ENCODE results near the gene OR10K1. TPM values are rescaled to one million over a fixed set of nuclear protein-coding genes. Genes with fewer than 3 reads are reported as not detected.

OR10K1 gene
- polyA plus RNA-seq, 2 of the 4 experiments (the other 2 are of a cell fraction): not detected

DNA sequence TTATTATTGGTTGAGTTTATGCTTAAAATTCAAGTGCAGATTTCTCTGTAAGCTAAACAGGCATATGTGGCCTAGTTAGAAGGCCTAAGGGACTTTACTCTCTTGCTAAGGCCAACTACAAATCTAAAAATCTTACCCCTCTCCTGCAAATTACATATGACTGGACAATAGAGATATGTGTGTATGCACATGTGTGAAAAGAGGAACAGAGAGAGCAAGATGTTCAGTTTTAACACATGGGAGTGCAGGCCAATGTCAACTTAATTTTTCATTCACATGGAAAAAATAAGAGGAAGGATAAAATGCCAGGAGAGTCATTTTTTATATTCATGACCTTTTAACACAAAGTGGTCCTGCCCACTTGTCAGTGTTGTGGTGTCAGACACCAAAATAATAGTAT, 44.0 kb upstream of the OR10K1 start:
- no peaks in the 10 kb centered on the region for H3K9me3 ChIP-seq
- POLR2A ChIA-PET: no interaction called here

DNA sequence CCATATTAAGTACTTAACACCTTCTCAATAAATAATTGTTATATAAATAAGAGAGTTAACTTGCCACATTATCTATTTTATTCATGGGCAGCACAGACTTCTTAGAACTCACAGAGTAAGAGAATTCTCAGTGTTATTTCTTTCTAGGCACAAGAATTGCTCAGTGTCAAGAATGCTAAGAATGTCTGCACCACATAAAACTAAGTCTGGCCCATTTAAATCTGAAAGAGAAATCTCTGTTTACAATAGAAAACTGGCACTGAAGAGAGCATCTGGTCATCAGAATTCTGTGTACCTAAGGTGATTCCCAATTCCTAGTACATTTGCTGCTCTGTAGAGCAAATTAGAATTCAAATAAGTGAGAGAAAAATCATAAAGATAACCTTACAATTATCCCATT, 39.4 kb upstream of the OR10K1 start:
- Histone ChIP-seq H3K9me3 (no peaks in the 10 kb centered on the region), H3K4me2 (no peak overlapping the region), H3K4me3 (no peak overlapping the region), H3K4me1 (no peaks in the 10 kb centered on the region), H3K27ac (no peak overlapping the region)
- DNase-seq (ENCODE audit: low read depth in 1 of 2, low spot score in 1 of 2) (no peak), ATAC-seq (no peak), FAIRE-seq (no peak)
- POLR2A ChIA-PET: no interaction called here
- CTCF ChIA-PET: no interaction called here
- TF ChIP-seq PBX3 (IDR thresholded peaks at IDR 0.05): no peak
- TF ChIP-seq HOXB13 (CRISPR knock-in tag; IDR thresholded peaks at IDR 0.05; ENCODE audit: low read depth): no peak
- no peak for TF ChIP-seq RNF2 (IDR thresholded peaks at IDR 0.05; ENCODE audit: borderline replicate concordance, low read depth)
- TF ChIP-seq ZFP36 (IDR thresholded peaks at IDR 0.05; ENCODE audit: borderline replicate concordance, partially characterized antibody): no peak
- TF ChIP-seq HOXB5 (CRISPR knock-in tag; IDR thresholded peaks at IDR 0.05): no peak
- TF ChIP-seq CBX2 (IDR thresholded peaks at IDR 0.05; ENCODE audit: borderline replicate concordance, low read depth): no peak
- TF ChIP-seq TP53 (CRISPR knock-in tag; IDR thresholded peaks at IDR 0.05): no peak
- TF ChIP-seq, protein P1, sequence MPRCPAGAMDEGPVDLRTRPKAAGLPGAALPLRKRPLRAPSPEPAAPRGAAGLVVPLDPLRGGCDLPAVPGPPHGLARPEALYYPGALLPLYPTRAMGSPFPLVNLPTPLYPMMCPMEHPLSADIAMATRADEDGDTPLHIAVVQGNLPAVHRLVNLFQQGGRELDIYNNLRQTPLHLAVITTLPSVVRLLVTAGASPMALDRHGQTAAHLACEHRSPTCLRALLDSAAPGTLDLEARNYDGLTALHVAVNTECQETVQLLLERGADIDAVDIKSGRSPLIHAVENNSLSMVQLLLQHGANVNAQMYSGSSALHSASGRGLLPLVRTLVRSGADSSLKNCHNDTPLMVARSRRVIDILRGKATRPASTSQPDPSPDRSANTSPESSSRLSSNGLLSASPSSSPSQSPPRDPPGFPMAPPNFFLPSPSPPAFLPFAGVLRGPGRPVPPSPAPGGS (IDR thresholded peaks at IDR 0.05): no peak
- no peak for TF ChIP-seq BHLHE40 (IDR thresholded peaks at IDR 0.05; ENCODE audit: low read depth, low read length)
- no peak for TF ChIP-seq ZC3H11A (IDR thresholded peaks at IDR 0.05)
- no peak for TF ChIP-seq MYC (IDR thresholded peaks at IDR 0.05; ENCODE audit: borderline replicate concordance, low read length)
- TF ChIP-seq TFCP2L1 (CRISPR knock-in tag; IDR thresholded peaks at IDR 0.05): no peak
- TF ChIP-seq EHF (CRISPR knock-in tag; IDR thresholded peaks at IDR 0.05): no peak
- no peak for TF ChIP-seq JUNB (IDR thresholded peaks at IDR 0.05)
- TF ChIP-seq CHD2 (IDR thresholded peaks at IDR 0.05; ENCODE audit: low read length, partially characterized antibody): no peak

More for the DNA sequence above, 44.0 kb upstream of the OR10K1 start:
- CTCF ChIA-PET: no interaction called here
- no peaks in the 10 kb centered on the region for H3K4me1 ChIP-seq
- no peak overlapping the region for H3K4me2 ChIP-seq
- FAIRE-seq: no peak
- ATAC-seq: no peak
- H3K4me3 ChIP-seq: no peak overlapping the region
- H3K27ac ChIP-seq: no peak overlapping the region
- no peak for TF ChIP-seq RARB (CRISPR knock-in tag; IDR thresholded peaks at IDR 0.05)
- TF ChIP-seq, protein P1 (IDR thresholded peaks at IDR 0.05): no peak
- TF ChIP-seq FOSL2 (IDR thresholded peaks at IDR 0.05): no peak
- no peak for TF ChIP-seq FOSL2 (CRISPR knock-in tag; IDR thresholded peaks at IDR 0.05)
- TF ChIP-seq FOXS1 (CRISPR knock-in tag; IDR thresholded peaks at IDR 0.05): no peak
- no peak for TF ChIP-seq SREBF2 (IDR thresholded peaks at IDR 0.05)
- no peak for DNase-seq (ENCODE audit: low read depth in 1 of 2, low spot score in 1 of 2)

DNA sequence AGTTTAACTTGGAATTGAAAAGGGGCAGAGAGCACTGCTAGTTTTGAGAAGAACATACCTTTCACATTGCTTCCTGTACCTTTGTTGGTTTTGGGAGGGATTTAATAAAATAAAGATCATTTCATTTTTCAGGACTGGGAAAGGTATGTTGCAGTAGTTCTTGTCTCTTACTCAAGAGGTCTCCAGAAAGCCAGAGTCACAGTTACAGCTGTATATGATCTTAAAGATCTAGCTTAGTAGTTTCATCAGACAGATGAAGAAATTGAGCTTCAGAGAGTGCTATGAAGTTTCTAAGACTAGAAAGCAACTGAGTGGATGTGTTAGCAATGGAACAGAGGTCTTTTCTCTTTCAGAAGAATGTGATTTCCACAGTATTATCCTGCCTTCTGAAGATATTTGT, 36.6 kb upstream of the OR10K1 start:
- ChIA-PET POLR2A (no interaction called here), CTCF (no interaction called here)
- Histone ChIP-seq H3K27ac (no peak overlapping the region), H3K9me3 (no peaks in the 10 kb centered on the region), H3K4me3 (no peak overlapping the region), H3K4me1 (no peaks in the 10 kb centered on the region), H3K4me2 (no peak overlapping the region)
- TF ChIP-seq CHD2 (IDR thresholded peaks at IDR 0.05; ENCODE audit: low read length, partially characterized antibody) (no peak), NFE2L2 (conservative IDR thresholded peaks at IDR 0.05; ENCODE audit: low read length) (no peak), ZFP36 (IDR thresholded peaks at IDR 0.05; ENCODE audit: borderline replicate concordance, partially characterized antibody) (no peak), RARB (CRISPR knock-in tag; IDR thresholded peaks at IDR 0.05) (no peak)
- FAIRE-seq (no peak), DNase-seq (ENCODE audit: low read depth in 1 of 2, low spot score in 1 of 2) (no peak), ATAC-seq (no peak)

Data from A549 (cell line).